Neuron (in vitro differentiated cells): ENCODE measurements around the gene FIGNL2.
"Not testable (repeated sequence)": the region's sequence is repeated elsewhere in the genome, so short reads cannot be mapped to it uniquely, and the experiment has no call there.

Experiments used
- H2AFZ ChIP-seq: one replicate; pipeline ENCODE4 v1.6.1; 2013; ENCODE audit warnings: low read depth, mild to moderate bottlenecking, inconsistent platforms, low read length, moderate library complexity
- H3K27me3 ChIP-seq: one replicate; pipeline ENCODE4 v1.6.1; 2013; ENCODE audit warnings: low read length; ENCODE audit not compliant: insufficient read depth
- H3K36me3 ChIP-seq: one replicate; pipeline ENCODE4 v1.6.1; 2013; ENCODE audit warnings: low read length; ENCODE audit not compliant: insufficient read depth
- H3K4me1 ChIP-seq: one replicate; pipeline ENCODE4 v1.6.1; 2013; ENCODE audit warnings: low read length; ENCODE audit not compliant: insufficient read depth
- H3K4me3 ChIP-seq: 2 replicates; pipeline ENCODE4 v1.5.1; 2013; ENCODE audit warnings: mild to moderate bottlenecking, low read length, moderate library complexity
- H3K9me3 ChIP-seq: one replicate; pipeline ENCODE4 v1.6.1; 2013; ENCODE audit warnings: low read length

FIGNL2 gene

DNA sequence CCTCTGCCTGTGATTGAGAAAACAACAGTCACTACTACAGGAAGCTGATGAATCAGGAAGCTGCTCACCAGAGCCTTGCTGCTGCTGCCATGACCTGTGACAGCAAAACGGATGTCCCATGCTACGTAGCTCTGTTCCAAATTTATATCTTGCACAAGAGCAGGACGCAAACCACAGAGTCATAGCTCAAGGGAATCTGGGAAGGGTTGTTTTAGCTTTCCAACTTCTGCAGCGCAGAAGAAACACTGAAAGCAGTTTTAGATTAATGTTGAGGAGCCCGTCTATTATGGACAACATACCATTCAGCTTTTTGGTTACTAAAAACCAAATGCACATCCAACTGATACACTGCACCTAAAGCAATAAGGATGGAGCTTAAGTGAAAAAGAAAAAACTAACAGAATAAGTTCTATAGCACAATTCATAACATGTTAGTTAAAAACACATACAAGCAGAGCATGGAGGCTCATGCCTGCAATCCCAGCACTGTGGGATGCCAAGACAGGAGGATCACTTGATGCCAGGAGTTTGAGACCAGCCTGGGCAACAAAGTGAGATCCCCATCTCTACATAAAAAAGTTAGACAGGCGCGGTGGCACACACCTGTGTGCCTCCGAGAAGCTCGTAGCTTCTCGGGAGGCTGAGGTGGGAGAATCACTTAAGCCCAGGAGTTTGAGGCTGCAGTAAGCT is 37.6 kb upstream of the FIGNL2 start:
- no peak overlapping the region for H3K4me3 ChIP-seq
- H3K9me3 ChIP-seq = no peaks in the 10 kb centered on the region
- no peaks in the 10 kb centered on the region for H3K36me3 ChIP-seq
- no peaks in the 10 kb centered on the region for H3K4me1 ChIP-seq
- H2AFZ ChIP-seq = no peak overlapping the region
- no peaks in the 10 kb centered on the region for H3K27me3 ChIP-seq

GRCh38 chr12:51885294-51886020 is 36.9 kb upstream of the FIGNL2 start:
- not testable (repeated sequence) for H3K9me3 ChIP-seq, H3K36me3 ChIP-seq, H2AFZ ChIP-seq, H3K4me1 ChIP-seq, H3K27me3 ChIP-seq, H3K4me3 ChIP-seq

DNA sequence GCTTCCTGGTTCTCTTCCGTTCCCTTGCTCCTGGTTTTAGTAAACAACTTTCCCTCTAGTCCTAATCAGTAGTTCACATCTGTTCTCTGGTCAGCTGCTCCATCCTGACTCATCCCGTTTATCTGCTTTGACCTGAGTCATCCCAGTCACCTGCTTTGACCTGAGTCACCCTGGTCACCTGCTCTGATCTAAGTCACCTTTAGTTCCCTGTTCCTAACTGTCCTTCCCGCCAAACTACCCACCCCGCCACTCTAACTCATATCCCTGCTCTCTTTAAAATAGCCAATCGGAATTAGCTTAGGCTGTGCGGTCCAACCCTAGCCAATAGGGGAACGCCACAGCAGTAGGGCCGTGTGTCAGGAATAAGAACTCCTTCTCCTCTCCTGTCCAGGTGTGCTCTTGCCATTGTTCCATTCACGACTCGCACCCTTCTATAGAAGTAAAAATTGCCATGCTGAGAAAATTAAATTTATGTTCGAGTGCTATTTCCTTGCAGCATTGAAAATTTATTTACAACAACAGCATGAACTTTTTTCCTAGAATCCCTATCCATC is 36.2 kb upstream of the FIGNL2 start:
- no peaks in the 10 kb centered on the region for H3K9me3 ChIP-seq
- H3K4me3 ChIP-seq = no peak overlapping the region
- no peaks in the 10 kb centered on the region for H3K4me1 ChIP-seq
- no peaks in the 10 kb centered on the region for H3K27me3 ChIP-seq
- no peaks in the 10 kb centered on the region for H3K36me3 ChIP-seq
- no peak overlapping the region for H2AFZ ChIP-seq

DNA sequence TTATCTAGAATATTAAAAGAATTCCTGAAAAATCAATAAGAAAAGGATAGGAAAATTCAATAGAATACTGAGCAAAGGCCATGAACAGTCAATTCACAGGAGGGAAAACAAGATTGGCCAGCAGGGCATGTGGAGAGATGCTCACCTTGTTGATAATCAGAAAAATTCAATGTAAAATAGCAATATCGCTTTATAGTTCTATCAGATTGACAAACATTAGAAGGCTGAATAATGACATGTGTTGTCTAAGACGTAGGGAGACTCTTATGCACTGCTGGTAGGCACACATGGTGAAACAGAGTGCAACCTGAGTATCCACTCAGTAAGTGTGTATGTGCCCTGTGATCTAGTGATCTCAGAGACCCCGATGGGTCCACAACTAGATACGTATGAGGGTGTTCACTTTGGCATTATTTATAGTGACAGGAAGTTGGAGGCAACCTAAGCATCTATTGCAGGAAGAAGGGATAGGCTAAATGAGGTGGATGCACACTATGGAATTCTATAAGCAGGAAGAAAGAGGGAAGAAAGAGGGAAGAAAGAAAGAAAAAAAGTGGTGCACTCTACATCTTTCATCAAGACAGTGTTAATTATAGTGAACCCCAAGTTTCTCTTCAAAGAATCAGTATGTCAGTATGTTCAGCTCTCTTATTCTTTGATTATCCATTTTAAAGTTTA is 35.6 kb upstream of the FIGNL2 start:
- Histone ChIP-seq H3K9me3 (no peaks in the 10 kb centered on the region), H3K4me3 (no peak overlapping the region), H3K36me3 (no peaks in the 10 kb centered on the region), H3K27me3 (no peaks in the 10 kb centered on the region), H2AFZ (no peak overlapping the region), H3K4me1 (no peaks in the 10 kb centered on the region)

DNA sequence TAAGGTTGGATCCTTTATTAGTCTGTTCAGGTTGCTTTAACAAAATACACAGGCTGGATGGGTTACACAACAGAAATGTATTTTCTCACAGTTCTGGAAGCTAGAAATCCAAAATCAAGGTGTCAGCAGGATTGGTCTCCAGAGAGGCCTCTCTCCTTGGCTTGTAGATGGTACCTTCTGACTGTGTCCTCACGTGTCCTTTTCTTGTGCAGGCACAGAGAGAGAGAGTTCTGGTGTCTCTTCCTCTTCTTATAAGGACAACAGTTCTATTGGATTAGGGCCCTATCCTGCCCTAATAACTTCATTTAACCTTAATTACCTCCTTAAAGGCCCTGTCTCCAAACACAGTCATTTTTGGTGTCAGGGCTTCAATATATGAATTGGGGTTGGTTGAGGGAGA is 34.8 kb upstream of the FIGNL2 start:
- no peaks in the 10 kb centered on the region for H3K27me3 ChIP-seq
- no peaks in the 10 kb centered on the region for H3K9me3 ChIP-seq
- no peak overlapping the region for H3K4me3 ChIP-seq
- H3K36me3 ChIP-seq = no peaks in the 10 kb centered on the region
- H3K4me1 ChIP-seq = no peaks in the 10 kb centered on the region
- no peak overlapping the region for H2AFZ ChIP-seq

DNA sequence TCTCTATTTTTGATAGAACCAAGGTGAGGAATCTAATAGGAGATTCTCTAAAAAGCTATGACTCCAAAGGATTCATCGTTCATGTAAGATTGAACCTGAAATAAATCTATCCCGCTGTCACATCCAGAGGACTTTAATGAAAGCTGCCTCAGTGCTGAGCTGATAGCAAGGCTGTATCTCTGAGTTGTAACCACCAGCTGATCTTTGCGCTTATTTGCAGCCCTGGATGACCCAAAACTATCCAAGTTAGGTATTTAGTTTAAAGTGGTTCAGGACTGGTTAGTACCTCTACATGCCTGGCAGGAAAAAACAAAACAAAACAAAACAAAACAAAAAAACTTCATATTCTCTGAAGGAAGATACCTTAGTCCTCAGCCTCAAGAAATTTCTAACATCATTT is 30.6 kb upstream of the FIGNL2 start:
- Histone ChIP-seq H2AFZ (no peak overlapping the region), H3K36me3 (no peaks in the 10 kb centered on the region), H3K27me3 (no peaks in the 10 kb centered on the region), H3K4me1 (peaks cover 5% of the 10 kb centered on the region), H3K9me3 (no peaks in the 10 kb centered on the region), H3K4me3 (no peak overlapping the region)

- H2AFZ ChIP-seq = no peak overlapping the region
- H3K4me3 ChIP-seq = no peak overlapping the region
- H3K36me3 ChIP-seq = no peaks in the 10 kb centered on the region
- H3K4me1 ChIP-seq = peaks cover 42% of the 10 kb centered on the region
- H3K27me3 ChIP-seq = no peaks in the 10 kb centered on the region
- H3K9me3 ChIP-seq = no peaks in the 10 kb centered on the region
Measured at GRCh38 chr12:51874486-51874885, 26.0 kb upstream of the FIGNL2 start.

DNA sequence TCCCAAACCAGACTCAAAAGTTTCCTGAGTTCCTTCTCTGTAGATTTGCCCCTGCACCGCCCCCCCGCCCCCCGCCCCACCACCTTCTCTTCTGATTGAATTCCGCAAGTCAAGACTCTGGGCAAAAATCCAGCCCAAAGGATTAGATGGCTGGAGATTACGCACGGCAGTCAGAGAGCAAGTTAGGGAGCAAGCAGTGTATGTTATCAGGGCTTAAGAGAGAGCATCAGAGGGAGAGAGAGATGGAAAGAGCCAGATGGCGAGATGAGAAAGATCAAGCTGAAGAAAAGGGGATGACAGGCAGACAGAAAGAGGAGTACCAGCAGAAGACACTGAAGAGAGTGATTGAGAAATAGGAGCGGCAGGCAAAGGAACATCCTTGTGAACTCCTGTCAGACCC is 25.5 kb upstream of the FIGNL2 start:
- Histone ChIP-seq H3K4me3 (no peak overlapping the region), H3K4me1 (peaks cover 44% of the 10 kb centered on the region), H3K9me3 (no peaks in the 10 kb centered on the region), H3K36me3 (no peaks in the 10 kb centered on the region), H3K27me3 (no peaks in the 10 kb centered on the region), H2AFZ (no peak overlapping the region)

DNA sequence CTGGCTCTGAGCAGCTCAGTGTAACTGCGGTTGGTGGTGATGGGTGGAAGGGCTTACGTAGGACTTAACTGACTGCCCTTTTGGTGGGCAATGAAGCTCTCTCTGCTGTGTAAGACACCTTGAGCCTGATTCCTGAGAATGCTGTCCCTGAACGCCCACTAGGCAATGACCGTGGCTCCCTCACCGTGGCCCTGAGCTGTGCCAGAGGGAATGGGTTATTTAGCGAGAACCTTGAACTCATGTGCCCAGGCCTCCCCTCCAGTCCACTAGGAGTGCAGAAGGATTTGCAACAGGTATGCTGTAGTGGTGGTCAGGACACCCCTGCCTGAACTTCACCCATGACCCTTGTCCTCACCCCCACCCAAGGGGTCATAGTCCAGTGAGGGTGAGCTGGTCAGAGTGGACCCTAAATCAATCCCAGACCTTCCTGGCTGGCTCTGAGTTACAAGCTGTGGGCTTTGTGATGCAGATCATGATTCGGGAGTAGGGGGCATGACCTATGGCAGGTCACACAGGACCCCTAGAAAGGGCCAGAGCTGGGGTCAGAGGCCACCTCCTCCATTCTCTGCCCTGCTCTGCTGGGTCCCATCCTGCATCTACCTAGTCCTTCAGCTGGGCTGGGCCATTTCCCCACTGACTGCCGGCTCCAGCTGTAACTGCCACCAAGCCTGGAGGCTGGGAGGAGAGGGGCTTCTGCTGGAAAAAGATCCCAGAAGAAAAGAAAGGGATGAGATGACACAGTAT is 24.9 kb upstream of the FIGNL2 start:
- H3K36me3 ChIP-seq = no peaks in the 10 kb centered on the region
- H3K4me1 ChIP-seq = peaks cover 44% of the 10 kb centered on the region
- H3K27me3 ChIP-seq = no peaks in the 10 kb centered on the region

DNA sequence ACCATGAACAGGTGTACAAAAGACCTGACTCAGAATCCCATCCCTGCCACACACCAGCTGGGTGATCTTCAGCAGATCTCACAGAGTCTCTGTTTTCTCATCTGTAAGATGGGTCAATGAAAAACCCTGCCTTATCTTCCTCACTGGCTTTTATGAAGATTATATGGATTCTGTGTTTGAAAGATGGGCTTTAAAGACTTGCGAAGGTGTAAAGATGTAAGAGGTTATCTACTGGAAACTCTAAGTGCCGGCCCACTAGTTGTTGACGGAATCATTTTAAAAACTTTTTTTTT is 24.1 kb upstream of the FIGNL2 start:
- H3K4me3 ChIP-seq = no peak overlapping the region
- H3K36me3 ChIP-seq = no peaks in the 10 kb centered on the region
- no peaks in the 10 kb centered on the region for H3K27me3 ChIP-seq
- H2AFZ ChIP-seq = no peak overlapping the region
- H3K4me1 ChIP-seq = peaks cover 44% of the 10 kb centered on the region
- H3K9me3 ChIP-seq = no peaks in the 10 kb centered on the region

More for the DNA sequence above, 24.9 kb upstream of the FIGNL2 start:
- no peak overlapping the region for H3K4me3 ChIP-seq
- no peak overlapping the region for H2AFZ ChIP-seq
- H3K9me3 ChIP-seq = no peaks in the 10 kb centered on the region

- H2AFZ ChIP-seq = no peak overlapping the region
- no peaks in the 10 kb centered on the region for H3K9me3 ChIP-seq
- H3K36me3 ChIP-seq = no peaks in the 10 kb centered on the region
- H3K27me3 ChIP-seq = no peaks in the 10 kb centered on the region
- no peak overlapping the region for H3K4me3 ChIP-seq
- H3K4me1 ChIP-seq = peaks cover 44% of the 10 kb centered on the region
Measured at GRCh38 chr12:51871918-51872688, 23.6 kb upstream of the FIGNL2 start.

DNA sequence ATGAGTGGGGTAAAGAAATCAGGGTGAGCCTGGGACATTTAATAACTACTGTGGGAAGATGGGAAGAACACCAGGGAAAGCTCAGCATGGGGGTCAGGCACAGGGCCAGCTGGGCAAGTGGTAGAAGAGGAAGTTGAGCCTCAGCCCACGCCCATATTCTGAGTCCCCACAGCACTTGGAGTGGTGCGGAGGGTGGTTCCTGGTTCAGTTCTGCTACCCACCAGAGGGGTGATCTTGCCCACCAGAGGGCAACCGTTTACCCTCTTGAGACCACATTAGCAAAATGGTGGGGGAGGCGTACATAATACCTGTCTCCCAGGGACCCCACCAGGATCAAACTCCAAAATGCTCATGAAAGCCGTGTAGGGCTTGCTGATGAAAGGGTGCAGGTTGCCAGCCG is 22.6 kb upstream of the FIGNL2 start:
- H2AFZ ChIP-seq = no peak overlapping the region
- H3K4me3 ChIP-seq = no peak overlapping the region
- no peaks in the 10 kb centered on the region for H3K27me3 ChIP-seq
- peaks cover 46% of the 10 kb centered on the region for H3K4me1 ChIP-seq
- H3K36me3 ChIP-seq = no peaks in the 10 kb centered on the region
- no peaks in the 10 kb centered on the region for H3K9me3 ChIP-seq
